Measurements from ENCODE around the gene COMMD4.
"Not testable (repeated sequence)": the region's sequence is repeated elsewhere in the genome, so short reads cannot be mapped to it uniquely, and the experiment has no call there.

Gene COMMD4

DNA sequence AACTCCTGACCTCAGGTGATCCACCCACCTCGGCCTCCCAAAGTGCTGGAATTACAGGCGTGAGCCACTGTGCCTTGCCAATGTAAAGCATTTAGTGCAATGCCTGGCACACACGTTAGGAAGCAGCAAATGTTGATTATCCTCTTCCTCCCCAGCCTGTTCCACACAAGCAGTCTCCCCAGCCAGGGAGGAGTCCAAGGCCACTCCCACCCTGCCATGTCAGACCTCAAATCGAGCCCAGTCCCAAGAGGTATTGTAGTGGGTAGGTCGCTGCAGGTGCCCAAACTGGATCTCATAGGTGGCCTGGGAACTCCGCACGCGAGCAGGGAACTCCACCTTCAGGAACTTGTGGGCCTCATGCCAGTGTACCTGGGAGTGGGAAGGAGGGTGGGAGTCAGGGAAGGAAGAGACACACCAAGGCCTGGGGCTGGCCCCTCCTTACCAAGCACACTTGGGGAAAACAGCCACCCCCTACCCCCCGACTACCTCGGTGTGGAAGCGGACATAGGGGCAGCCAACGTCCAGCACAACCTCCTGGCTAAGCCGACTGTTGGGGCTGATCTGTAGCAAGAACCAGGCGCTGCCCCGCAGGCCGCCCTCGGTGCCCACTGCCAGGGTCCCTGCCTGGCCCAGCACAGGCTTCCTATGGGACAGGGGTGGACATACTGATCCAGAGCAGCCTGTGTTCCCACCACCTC is 22.3 kb downstream of the COMMD4 start:
- DNase-seq: no peak

DNA sequence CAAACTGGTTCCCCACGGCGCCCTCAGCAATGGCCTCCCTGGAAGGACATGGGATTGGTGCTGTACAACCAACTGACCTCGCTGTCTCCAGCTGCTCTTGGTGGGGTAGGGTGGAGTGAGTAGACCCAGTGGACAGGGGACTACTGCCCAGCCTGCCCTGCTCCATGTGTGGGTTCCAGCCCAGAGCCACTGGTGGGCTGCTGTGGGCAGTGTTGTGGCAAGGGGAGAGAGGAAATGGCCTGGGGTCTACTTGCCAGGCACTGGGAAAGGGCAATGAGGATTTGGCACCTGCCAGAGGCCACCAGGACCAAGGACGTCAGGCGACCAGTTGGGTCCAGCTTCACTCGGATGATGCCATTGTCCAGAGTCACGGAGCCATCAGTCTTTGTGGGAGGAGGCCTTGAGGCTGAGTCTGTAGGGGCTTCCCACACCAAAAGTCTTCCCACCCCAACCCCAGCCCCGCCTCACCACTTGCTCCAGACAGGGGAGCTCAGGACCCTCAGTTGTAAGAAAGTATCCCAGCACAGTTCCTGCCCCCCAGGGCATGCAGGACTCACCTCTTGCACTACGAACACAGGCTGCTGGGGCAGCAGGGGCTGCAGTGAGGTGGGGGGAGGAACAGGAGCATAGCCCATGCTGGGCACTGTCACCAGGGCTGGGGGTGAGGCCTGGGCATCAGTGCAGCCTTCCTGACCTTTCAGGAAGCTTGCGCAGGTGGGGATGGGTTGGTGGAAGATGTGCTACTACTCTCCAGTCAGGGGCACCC is 23.1 kb downstream of the COMMD4 start:
- DNase-seq: no peak

DNA sequence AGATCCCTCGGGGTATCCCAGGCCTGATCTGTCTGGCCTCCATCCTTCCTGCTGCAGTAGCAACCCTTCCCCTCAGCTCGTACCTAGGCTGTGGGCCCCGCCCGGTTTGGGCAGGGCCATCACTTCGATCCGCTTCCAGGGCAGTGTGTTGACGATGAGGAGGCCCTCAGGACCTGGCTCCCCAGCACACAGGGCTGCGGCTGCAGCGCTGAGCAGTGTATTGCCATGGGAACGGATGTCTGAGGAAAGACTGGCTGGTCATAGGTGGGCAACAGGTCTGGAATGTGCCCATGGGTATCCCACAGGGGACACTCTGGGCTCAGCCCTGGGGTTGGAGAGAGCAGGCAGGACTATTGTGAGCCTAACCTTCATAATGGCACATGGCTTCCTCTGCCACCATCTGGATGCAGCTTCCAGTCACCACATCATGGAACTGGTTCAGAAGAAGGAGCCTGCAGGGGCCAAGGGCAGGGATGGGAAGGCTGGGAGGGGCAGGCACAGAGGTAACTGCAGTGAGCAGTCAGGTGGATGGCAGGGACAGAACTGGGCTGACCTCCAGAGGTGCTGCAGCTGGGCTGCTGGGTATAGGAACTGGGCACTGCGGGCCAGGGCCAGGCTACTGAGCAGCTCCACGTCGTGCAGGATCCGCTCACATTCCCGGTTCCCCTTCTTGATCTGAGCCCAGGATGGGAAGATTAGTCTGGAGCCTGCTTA is 23.8 kb downstream of the COMMD4 start:
- DNase-seq: no peak

DNA sequence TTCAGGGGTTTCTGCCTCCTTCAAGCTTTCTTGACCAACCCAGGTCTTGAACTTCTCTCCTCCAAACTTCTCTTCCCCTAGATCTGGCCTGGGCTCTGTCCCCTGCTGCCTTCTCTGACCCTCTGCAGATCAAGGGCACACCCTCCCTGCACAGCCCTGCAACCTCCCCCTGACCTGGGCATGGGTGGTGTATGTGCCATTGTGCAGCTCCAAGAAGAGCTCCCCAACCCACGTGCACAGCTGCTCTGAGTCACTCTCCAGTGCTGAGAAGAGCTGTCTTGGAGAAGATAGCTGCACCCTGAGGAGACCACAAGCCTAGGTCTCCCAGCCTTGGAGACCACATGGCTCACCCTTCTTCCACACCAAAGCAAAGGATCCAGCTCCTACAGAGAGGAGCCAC is 24.5 kb downstream of the COMMD4 start:
- no peak for DNase-seq

DNA sequence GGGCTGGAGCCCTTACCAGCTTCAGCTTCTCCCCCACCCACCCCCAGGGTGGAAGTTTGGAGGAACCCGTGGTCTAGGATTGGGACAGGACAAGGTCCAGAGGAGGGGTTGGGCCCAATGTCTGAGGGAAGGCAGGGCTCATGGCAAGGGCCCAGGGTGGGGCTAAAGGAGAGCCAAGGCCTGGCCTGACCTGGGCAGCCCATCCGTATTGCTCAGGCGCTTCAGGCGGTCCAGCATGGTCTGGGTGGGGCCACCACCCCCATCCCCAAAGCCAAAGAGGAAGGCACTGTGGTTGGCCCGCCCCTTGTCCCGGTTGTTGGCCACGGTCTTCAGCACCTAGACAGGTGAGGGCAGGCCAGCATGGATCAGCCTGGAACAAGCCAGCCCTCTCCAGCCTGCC is 25.0 kb downstream of the COMMD4 start:
- no peak for DNase-seq

DNA sequence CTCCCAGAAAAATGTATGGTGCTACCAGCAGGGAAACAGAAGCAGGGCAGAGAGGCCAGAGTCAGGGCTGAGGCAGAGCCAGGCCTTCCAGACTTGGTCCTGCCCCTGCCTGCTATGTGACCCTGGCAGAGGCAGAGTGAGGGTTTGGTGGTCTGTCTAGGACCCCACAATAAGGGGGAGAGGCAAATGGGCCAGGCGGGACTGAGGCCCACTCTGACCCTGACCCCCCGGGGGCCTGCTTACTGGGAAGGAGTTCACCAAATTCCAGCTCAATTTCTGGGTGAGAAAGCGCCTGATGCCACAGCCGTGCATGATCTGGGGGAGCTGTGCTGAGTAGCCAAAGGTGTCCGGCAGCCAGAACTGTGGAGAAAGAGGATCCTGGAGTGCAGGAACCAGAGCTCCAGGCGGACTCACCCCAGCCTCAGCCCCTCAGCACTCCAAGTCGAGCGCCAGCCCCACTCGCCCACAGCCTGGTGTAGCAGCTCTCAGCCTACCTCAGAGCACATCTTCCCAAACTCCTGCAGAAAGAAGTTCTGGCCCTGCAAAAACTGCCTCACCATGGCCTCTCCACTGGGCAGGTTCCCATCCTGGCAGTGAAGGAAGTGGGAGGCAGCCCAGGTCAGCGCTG is 25.6 kb downstream of the COMMD4 start:
- DNase-seq: no peak

DNA sequence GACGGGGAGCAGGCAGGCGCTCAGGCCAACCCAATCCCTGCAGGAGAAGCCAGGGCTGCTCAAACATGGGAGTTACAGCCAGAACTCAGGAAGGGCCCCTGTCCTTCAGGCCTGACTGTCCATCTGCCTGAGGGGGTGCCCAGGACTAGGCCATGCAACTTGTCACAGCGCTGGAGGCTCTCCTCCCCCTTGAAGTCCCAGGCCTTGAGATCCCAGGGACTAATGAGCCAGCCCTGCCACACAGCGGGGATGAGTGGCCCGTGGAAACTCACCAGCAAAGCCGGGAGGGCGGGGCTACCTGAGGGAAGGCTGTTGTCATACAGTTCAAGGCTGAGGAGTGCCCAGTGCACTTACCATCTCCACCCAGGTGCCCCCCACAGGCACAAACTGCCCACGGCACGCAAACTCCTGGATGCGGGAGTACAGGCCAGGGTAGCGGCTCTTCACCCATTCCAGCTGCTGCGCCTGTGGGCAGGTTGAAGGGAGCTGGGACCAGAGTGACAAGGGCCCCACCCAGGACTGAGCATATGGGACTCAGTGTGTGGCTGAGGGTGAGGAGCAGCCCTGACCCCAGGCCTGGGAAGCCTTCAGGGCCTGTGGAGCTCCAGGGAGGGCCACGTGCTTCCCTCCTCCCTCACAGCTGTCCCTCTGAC is 26.3 kb downstream of the COMMD4 start:
- no peak for DNase-seq

DNA sequence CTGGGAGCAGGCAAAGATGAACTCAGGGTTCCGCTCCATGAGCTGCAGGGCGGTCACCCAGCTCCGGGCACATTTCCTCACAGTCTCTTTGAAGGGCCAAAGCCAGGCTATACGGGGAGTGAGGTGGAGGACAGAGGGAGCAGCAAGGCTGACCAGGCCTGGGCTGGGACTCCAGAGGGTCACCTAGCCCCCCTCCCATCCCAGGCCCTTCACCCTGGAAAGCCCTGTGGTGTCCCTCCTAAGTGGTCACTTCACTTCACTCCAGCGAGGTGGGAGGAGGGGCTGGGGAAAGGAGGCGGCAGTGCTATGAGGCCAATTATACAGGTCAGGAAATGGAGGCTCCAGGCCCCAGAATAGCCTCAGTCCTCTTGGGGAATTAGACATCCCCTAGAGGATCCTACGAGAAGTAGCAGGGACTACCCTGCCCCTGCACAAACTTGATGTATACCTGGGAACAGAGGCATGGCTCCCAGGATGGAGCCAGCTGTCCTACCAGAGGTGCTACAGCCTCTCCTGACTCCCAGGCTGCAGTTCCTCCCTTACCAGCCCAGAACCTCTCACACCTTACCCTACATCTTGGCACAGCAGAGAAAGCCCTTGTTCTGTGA is 26.9 kb downstream of the COMMD4 start:
- DNase-seq: no peak

DNA sequence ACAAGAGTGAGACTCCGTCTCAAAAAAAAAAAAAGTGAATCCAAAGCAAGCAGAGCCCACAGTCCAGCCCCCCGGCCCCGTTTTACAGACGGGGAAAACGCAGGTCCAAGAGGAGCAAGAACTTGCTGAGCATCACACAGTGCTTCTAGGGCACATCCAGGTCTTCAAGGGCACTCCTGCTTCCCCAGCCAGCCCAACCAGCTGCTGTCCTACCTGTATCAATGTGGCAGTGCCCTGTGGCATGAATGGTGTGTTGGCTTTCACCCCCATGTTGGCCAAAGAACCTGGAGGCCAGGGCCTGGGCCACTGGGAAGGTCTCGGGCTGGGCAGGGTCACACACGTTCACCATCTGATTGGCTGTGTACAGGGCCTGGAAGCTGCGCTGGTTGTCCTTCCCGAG is 27.9 kb downstream of the COMMD4 start:
- no peak for DNase-seq

DNA sequence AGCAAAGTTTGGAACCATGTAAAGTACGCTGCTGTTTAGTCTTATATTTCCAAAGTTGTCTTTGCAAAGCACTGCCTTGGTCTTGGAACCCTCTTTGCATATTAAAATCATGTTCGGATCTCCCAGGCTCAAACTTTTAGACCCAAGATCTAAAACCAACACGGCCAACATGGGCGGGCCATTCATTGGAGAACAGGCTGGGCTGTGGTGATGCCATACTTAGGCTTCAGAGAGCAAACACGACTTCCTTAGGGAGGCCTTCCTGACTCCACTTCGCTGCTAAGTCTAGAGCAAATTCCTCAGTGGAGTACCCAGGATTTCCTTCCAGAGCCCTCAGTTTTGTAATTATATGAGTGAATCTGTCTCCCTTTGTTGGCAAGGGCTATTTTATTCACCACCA is 29.0 kb downstream of the COMMD4 start:
- DNase-seq: no peak

DNA sequence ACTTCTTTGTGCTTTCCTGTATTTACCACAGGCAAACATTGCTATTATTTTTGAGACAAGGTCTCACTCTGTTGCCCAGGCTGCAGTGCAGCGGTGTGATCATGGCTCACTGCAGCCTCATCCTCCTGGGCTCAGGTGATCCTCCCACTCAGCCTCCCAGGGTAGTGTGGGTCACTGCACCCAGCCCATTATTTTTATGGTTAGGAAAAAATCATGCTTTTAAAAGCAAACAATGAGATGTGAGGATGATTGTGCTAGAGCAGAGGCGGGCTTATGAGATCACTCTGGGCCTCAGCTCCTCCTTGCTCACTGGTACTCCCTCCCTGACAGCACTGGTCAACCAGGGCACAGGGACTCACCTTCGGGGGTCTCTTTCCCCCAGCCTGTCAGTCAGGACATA is 30.3 kb downstream of the COMMD4 start:
- DNase-seq: no peak

DNA sequence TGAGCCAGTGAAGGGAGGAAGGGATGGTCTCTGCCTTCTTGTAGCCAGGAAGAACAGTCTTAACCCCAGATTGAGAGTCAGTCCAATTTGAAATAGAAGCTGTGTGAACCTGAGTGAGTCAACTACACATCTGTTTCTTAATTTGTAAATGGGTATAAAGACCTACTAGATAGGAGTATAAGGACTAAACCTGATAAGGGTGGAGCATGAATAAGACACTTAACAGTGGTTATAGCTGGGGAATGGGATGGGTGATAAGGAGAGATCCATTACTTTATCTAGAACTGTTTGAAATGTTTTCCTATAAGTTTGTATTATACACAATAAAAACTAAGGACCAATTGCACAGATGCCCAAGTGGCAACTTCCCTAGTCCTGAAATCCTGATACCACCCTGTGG is 31.1 kb downstream of the COMMD4 start:
- no peak for DNase-seq

DNA sequence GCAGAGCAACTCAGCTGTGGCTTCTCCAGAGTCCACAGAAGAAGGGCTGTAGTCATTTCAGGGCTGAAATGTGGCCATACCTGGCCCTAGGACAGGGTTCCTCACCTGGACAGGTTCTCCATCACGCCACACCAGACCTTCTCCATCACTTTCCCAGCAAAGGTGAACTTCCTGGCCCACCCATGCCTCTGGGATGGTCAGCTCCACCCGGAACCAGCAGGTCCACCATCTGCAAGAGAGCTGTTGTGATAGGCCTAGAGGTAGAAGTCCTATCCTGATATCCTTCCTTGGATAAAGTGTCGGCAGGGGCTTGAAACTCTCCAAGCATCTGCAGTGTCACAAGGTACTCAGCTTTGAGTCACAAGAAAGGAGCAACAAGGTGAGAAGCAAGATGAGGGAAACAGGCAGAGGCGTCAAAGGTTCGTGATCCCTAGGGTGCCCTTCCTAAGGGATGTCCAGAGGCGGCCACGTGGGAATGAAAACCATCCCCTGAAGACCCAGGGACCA is 31.6 kb downstream of the COMMD4 start:
- DNase-seq: no peak

DNA sequence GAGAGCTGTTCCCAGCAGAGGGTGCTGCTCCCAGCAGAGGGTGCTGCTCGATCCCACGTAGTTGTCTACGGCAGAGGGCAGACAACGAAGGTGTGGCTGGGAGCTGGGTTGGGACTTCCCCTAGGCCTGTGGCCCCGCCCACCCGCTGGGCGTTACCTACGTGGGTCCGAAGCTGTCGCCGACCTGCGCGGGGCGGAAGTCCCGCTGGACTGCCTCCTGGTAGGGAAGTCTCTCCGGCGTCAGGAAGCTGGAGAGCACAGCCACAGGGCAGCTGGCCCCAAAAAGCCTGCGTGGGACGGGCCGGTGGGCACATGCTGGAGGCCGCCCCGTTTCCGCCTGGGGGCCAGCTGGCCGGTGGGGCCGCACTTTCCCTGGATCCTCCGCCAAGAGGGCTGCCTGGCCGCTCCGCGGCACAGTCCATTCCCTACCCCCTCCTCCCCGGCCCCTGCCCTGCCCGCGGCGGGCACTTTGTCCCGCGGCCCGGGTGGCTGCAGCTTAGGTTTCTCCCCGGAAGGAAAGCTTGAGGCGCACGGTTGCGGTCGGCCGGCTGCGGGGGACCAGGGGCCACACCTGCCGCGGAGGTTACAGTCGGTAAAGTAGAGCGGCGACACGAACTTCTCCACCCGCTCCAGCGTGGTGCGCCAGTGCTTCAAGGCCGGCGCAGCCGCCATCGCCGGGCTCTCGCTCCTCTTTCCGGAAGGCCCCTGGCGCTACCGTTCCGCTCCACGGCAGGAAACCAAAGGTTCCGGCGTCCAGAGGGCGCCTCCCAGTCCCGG is 32.2 kb downstream of the COMMD4 start, which contains the start of gene MAN2C1:
TSS of gene MAN2C1 (minus strand) at position 695 of the 776 bp plus-strand sequence. CDS start at position 671, 24 bp downstream.
- DNase-seq: peak; percentile 97

DNA sequence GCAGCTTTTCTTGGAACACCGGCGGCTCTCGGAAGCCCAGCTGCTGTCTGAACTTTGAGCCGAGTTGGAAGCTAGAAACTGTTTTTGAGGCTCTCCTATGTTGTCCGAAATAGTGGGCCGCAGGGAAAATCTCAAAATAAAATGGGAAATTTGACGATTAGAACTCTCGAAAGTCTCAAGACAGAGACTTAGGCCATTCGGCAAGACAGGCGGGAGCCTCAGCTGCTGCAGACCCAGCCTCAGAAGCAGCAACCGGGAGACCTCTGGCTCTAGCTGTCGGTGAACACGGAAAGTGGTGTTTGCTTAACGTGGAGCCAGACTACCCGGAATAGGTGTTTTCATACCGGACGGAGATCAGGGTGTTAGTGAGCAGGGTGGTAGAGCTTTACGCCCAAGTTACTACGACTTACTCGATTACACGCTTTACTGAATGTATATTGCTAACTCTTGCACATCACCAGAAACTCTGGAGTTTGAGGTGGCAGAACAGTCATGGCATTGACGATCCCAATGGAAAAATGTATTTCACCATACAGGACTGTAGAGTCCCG is 32.9 kb downstream of the COMMD4 start:
- no peak for DNase-seq

DNA sequence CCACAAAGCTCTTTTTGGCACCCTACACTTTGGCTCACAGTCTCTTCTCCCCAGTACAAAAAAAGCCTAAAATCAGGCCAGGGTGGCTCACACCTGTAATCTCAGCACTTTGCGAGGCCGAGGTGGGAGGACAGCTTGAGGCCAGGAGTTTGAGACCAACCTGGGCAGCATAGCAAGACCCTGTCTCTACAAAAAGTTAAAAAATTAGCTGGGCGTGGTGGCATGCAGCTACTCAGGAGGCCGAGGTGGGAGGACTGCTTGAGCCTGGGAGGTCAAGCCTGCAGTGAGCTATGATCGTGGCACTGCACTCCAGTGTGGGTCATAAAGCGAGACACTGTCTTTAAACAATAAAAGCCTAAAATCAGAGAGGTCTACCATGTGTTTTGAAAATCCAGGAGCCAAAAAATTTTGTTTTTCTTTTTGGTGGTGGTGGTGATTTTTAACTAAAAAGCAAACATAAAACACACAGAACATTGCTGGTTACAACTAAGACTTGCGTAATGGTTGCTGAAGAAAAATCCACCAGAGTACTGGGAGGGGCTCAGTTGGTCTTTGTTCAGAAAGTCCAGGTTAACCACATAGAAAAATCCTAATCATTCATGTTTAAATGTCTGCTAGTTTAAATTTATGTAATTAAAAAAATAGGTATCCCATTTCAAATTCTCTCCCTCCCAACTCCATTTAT is 34.2 kb downstream of the COMMD4 start:
- DNase-seq: no peak

DNA sequence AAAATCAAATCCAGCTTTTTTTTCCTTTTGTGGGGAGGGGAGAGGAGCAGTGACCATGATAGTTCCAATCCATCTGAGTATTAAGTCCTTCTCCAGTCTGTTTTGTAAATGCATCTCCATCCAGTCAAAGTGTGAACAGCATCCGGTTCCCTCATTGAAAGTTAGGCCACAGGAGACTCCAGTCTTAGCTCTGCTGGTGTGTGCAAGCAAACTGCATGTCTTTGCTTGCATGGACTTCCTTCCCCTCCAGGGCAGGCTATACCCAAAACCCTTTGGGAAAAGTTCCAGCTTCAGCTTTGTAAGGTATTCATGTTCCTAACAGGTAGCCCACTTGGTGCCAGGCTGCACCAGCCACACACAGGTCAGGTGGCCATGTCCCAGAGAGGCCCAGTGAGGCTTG is 35.6 kb downstream of the COMMD4 start:
- no peak for DNase-seq

DNA sequence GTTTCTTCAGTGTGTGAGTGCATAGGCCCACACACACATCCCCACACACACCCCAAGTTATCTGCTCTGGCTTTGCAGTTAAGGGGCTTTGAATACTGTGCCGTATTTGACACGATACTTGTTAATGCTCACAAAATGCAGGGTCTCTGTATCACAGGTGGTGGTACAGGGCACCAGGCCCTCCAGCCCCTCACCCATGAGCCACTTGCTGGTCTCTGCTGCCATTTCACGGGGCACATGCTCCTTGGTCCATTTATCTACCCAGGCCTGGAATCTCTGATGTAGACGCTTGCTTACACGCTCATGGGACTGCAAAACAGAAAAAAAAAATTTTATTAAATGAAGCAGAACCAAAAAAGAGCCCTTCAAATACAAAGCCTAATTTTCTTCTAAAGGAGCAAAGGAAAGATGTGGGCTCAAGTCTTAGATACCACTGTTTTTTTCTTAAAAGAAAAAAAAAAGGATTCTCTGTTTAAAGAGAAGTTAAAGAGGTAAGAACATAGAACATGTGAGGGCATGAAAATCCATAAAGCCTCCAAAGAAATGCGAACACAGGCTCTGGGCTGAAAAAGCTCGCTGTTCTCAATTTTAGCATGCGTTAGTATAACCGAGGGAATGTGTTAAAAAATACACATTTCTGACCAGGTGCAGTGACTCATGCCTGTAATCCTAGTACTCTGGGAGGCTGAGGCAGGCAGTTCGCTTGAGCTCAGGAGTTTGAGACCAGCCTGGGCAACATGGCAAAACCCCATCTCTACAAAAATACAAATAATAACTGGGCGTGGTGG is 36.2 kb downstream of the COMMD4 start:
- DNase-seq: no peak

DNA sequence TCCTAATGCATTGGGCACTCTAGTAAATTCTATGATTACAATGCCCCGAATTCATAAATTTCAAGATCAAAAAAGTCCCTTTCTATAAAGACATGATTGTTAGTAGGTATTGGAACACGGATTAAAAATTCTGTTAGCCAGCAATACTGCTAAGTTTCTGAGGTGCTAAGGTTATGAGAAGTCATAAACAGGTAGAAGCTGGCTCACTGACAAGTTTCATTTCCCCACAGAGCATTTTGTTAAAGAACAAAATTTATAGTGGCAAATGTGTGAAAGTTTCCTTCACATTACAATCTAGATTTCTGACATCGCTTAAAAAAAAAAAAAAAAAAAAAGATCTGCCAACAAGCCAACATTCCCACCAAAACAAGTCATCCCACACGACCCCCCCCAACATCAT is 44.9 kb downstream of the COMMD4 start:
- no peak for DNase-seq

DNA sequence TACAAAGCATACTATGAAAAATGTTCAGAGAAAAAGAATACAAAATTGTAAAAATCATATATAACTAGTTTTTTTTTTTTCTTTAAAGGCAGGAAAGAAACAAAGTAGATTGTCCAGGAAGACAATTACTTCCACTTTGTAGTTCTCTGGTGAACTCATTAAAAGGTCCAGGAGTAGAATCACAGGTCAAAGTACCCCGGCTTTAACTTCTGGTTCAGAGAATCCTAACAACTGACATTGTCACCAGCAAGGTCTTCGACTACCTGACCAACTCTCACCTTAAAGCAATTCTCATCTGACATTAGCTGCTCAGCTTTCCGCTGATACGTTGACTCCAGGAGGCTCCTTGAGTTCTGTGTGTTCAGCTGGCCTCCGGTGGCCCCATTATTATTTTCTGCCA is 48.1 kb downstream of the COMMD4 start:
- not testable (repeated sequence) for DNase-seq

All from stimulated activated CD8-positive, alpha-beta memory T cell treated with anti-CD3 and anti-CD28 coated beads, Interleukin-4, amount 100 ng/mL, for 48 hours (primary cell).